LHCN-M2 (cell line): ENCODE measurements around the gene ARF3. TPM values are rescaled to one million over a fixed set of nuclear protein-coding genes. Genes with fewer than 3 reads are reported as not detected.

Source experiments
- total RNA-seq: library from RNA; depleted of rRNA; stranded (reverse); fragments of >200 nt; gene quantifications from 2 replicates; pipeline ENCODE4 v1.2.3, GENCODE V29; 2014; rRNA removed

The ARF3 gene
- total RNA-seq, 1 experiment from 2014 or later = 88.8 TPM

Other genes starting within 250 kb of the ARF3 start
- 25.2 and 40.9 TPM in 2 replicates for gene CCNT1, start 240.8 kb downstream of the ARF3 start, total RNA-seq
- gene ADCY6, start 168.4 kb downstream of the ARF3 start, total RNA-seq = 24.7 and 25.6 TPM in 2 replicates
- gene CACNB3, start 139.0 kb downstream of the ARF3 start, total RNA-seq = 29.4 and 30.0 TPM in 2 replicates
- 91.0 and 98.6 TPM in 2 replicates for gene DDX23, start 105.3 kb downstream of the ARF3 start, total RNA-seq
- gene RND1, start 91.6 kb downstream of the ARF3 start, total RNA-seq = not detected in 2 replicates
- gene FKBP11, start 32.0 kb downstream of the ARF3 start, total RNA-seq = 12.6 and 17.3 TPM in 2 replicates
- 1.5 TPM in 1 of 2 replicates, not detected in the other for gene WNT10B, start 14.2 kb upstream of the ARF3 start, total RNA-seq
- gene WNT1, start 20.8 kb upstream of the ARF3 start, total RNA-seq = not detected in 2 replicates
- gene DDN, start 41.9 kb upstream of the ARF3 start, total RNA-seq = 0.06 and 0.52 TPM in 2 replicates
- 68.0 and 77.4 TPM in 2 replicates for gene PRKAG1, start 61.3 kb upstream of the ARF3 start, total RNA-seq
- gene KMT2D, start 103.3 kb upstream of the ARF3 start, total RNA-seq = 22.6 and 26.9 TPM in 2 replicates
- 0.90 and 2.9 TPM in 2 replicates for gene RHEBL1, start 112.5 kb upstream of the ARF3 start, total RNA-seq
- 0.06 TPM in 1 of 2 replicates, not detected in the other for gene DHH, start 137.3 kb upstream of the ARF3 start, total RNA-seq
- 20.5 and 25.0 TPM in 2 replicates for gene LMBR1L, start 153.4 kb upstream of the ARF3 start, total RNA-seq
- 3,747 and 3,781 TPM in 2 replicates for gene TUBA1B, start 173.9 kb upstream of the ARF3 start, total RNA-seq
- gene TUBA1A, start 231.6 kb upstream of the ARF3 start, total RNA-seq = 953 and 1,210 TPM in 2 replicates